GM23338 (cell line): Measurements from ENCODE around the gene WDR35.

Source experiments
- CREB1 ChIP-seq: fragments of 250-450 bp; sonication (Bioruptor Pico); IDR thresholded peaks from 2 replicates; pipeline ENCODE4 v1.5.0; 2020; ENCODE audit warnings: low read depth, mild to moderate bottlenecking, moderate library complexity
- CTCF ChIP-seq, 2 experiments: fragments of 200-600 bp in 1 of 2; sonication (generic) in 1 of 2; conservative IDR thresholded peaks; 2 replicates each; pipeline versions ENCODE4 v1.5.1 to v1.6.1; 2016 to 2017; ENCODE audit warnings: antibody characterized with exemption in 2 of 2, low read depth in 2 of 2, mild to moderate bottlenecking in 2 of 2, moderate library complexity in 1 of 2
- EZH2 ChIP-seq: fragments of 200-600 bp; sonication (generic); IDR thresholded peaks from one replicate; pipeline ENCODE4 v1.8.0; 2017; ENCODE audit warnings: antibody characterized with exemption, mild to moderate bottlenecking, low read depth; ENCODE audit not compliant: unreplicated experiment
- EZH2phosphoT487 ChIP-seq: fragments of 200-600 bp; sonication (generic); IDR thresholded peaks from one replicate; pipeline ENCODE4 v1.8.1; 2018; ENCODE audit warnings: antibody characterized with exemption; ENCODE audit not compliant: unreplicated experiment
- JUNB ChIP-seq: IDR thresholded peaks from one replicate; pipeline ENCODE4 v1.6.1; 2016; ENCODE audit warnings: antibody characterized with exemption; ENCODE audit not compliant: unreplicated experiment
- POLR2AphosphoS5 ChIP-seq: IDR thresholded peaks from 2 replicates; pipeline ENCODE4 v1.6.1; 2016; ENCODE audit warnings: antibody characterized with exemption, low read depth
- STAT1 ChIP-seq: IDR thresholded peaks from one replicate; pipeline ENCODE4 v1.6.1; 2016; ENCODE audit warnings: antibody characterized with exemption; ENCODE audit not compliant: unreplicated experiment

DNA sequence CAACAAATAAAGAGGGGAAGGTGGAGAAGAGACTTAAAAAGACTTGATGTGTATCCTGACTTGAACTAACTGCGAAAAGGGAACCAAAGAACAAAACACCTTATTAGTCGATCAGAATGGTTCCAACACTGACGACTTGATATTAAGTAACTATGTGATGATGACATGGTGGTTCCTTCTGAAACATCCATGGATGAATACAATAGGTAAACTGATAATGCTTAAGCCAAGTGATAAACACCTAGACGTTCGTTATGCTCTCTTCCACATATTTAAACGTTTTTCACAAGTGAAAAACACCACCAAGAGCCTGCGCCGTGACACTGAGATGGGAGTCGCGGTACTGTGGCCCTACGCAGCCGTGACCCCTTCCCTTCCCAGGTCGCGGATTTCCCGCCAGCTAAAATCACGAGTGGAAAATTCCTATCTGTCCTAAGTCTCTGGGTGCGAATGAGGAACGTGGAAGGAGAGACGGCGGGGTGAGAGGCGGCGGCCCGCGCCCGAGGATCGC, 88.9 kb downstream of the WDR35 start:
- TF ChIP-seq EZH2 (no peak), EZH2phosphoT487 (no peak), CTCF (conservative IDR thresholded peaks at IDR 0.05; ENCODE audit: low read depth in 2 of 2) (no peak), CREB1 (CRISPR knock-in tag) (no peak), JUNB (no peak), STAT1 (no peak), POLR2AphosphoS5 (no peak)
